Kidney capillary endothelial cell (primary cell): ENCODE data around the gene TNFRSF14.
A peak's percentile ranks its signal among the peaks of the same experiment; 100 is the strongest.

Source experiments
- DNase-seq: peaks from one replicate; pipeline ENCODE4 v3.0.0-alpha.2; 2018; ENCODE audit warnings: low spot score

The TNFRSF14 gene

DNA sequence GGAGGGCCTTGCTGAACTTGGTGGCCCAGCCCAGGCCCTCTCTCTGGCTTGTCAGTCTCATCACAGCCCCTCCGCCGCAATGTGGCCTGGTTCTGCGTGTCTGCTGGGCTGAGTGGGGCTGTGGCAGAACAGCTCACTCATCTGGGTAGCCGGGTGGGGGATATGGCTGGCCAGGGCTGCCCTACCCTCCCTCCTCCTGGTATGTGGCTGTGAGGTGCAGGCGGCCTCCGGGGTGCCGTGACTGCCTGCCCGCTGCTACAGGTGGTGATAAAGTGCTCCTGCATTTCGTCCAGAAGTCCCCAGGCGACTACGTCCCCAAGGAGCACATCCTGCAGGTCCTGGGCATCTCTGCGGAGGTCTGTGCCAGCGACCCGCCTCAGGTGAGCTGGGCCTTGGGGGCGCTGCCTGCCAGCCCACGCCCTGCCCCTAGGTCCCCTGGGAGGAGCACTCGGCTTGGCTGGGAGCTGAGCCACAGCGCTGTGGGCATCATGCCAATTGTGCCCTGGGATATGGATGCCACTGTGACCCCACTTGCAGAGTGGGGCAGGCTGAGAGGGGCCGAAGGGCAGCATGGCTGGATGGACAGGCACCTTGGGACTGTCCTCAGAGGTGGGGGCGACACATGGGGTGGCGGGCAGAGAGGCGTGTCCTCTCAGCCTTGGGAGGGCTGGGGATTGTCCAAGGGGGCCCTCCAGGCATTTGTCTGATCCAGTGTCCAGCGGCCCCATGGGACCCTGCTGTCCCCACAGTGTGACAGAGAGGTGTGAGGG lies 32.7 kb downstream of the TNFRSF14 start:
- DNase-seq = no peak

DNA sequence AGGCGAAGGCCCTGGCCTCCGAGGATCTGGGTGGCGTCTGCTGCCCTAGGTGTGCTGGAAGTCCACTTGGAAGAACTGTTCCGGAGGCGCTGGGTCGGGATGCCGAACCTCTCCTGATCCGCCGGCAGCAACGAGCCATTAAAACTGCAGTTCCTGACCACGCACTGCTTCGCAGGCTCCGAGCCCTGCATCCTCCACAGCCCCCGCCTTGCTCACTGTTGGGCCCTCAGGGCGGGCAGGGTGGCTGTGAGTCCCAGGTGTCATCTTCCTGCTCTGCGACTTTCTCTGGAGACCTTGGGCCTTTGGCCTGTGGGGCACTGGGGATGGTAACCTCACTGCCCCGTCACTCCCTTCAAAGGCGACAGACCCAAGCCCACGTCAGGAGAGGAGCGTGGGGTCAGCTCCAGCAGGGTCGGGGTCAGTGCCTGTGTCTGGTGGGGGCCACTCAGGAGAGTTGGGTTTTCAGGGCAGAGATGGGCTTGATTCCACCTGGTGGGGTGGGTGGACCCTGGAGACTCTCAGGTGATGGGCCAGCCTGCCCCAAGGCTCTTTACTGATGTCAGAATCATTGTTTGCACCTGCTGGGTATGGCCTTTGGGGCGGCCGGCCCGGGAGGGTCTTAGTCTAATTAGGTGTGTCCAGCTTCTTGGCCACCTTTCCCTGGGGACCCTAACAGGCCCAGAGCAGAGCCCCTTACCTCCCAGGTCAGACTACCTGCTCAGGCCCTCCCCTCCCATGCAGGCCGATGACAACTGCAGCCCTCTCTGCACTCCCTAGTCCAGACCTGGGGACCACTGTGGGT lies 33.5 kb downstream of the TNFRSF14 start:
- DNase-seq = no peak

DNA sequence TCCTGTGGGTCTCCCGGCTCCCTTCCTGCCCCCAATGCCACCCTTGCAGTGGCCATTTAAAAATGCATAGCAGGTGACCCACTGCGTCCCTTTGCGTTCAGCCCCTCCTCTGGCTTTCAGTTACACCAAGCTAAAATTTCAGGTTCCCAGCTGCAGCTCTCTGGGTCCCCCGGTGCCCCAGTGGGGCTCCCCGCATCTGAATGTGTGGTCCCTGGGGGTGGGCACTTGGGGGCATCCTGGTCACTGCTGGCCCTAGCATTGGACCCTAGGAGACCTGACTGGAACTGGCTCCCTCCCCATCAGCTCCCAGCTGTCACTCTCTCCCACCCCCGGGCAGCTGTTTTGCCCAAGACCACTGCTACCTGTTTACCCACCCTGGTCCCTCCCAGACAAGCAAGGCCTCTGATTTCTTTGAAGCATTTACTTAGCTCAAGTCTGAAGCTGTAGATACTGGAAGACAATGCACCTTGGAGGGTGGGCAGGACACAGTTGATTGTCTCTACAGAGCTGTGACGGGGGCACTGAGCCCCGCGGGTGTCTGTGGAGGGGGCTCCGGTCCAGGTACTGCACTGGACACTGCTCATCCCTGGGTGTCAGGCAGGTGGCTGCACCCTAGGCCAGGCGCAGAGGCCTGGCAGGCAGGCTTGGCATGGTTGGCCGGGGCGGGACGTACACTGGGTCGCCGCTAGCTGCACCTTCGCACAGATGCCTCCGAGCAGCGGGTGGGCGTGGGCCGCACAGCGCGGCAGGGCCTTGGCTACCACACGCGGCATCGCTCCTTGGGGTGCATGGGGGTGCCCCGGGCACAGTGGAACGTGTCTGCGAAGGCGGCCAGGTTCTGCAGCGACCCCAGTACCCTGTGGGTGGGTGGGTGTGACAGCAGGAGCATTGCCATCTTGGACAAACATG lies 34.3 kb downstream of the TNFRSF14 start:
- DNase-seq = no peak

DNA sequence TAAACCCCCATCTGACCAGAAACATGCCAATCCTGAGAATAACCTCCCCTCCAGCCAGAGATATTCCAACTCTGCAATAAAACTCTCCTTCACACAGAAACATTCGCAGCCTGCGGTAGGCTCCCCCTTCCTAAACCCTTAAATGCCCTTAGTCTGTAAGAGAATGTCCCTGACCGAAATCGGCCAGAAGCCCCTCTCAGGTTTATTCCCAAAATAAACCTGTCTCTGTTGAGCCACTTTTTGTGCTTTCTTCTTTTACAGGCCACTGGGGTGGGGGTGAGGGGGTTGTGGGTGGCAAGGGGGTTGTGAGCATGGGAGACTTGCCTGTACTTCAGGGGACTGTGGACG lies 35.0 kb downstream of the TNFRSF14 start:
- DNase-seq = no peak

DNA sequence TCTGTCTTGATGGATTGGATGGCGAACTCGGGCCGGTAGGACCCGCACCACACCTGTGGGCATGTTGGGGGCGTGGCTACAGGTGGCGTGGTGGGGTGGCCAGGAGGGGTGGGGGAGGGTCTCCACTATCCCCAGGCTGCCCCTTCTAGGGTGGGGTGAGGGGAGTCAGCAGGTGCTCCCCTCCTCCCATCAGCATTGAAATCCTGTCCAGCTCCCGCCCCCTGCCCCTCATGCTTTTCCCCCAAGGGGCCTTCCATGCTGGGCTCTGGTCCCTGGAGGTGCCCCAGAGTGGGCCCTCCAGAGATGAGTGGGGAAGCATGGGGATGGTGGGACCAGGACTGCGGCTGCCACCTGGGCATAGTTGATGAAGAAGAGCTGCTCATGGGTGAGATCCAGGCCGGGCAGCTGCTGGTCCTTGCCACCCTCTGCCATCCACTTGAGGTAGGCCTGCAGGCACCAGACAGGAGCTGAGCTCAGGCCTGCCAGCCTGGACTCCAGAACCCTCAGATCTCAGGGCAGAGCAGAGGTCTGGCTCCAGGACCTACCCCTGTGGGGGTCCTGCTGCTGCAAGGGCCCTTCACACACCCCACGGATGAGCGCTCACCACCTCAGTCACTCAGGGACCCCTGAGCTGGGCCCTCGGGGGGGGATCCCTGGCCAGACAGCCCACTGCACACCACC lies 35.5 kb downstream of the TNFRSF14 start:
- DNase-seq = no peak

DNA sequence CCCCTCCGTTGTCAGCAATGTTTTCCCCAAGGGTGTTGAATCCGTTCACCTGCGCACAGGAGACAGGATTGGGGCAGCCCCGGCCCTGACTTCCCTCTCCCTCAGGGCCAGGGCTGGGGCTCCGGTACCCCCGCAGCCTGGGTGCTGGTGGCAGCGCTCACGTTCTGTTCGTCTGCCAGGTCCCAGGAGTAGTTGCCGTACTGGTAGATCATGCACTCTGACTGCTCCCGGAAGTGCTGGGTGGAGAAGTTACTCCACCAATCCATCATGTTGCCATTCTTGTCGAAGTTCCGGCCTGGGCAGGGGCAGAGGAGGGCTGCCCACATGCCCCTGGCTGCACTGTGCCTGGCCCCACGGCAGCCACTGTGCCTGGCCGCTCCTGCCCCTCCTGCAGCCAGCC lies 36.5 kb downstream of the TNFRSF14 start:
- DNase-seq = no peak

DNA sequence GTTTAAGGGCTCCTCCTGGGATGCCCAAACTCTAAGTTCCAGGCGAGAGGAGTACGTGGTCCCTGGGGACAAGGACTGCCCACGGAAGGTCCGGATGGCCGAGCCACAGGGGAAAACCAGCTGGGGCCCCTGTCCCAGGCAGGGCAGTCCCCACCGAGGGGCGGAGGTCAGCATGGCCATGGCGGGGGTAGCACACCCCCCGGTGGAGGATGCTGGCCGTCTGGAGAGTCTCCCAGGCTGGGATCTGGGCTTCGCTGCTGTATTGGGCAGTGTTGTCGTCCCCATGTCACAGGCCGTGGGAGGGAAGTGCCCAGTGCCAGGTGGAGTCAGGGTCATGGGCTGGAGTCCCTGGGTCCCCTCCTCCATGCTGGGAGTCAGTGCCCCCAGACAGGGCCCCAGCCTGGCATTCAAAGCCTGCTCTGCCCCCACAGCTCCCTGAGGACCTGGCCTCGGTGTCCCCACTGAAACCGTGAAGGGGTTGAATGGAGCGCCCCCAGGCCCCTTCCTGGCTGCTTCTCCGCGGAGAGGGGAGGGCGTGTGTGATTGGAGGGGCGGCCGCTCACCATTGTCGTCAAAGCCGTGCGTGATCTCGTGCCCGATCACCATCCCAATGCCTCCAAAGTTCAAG lies 37.2 kb downstream of the TNFRSF14 start:
- no peak for DNase-seq

DNA sequence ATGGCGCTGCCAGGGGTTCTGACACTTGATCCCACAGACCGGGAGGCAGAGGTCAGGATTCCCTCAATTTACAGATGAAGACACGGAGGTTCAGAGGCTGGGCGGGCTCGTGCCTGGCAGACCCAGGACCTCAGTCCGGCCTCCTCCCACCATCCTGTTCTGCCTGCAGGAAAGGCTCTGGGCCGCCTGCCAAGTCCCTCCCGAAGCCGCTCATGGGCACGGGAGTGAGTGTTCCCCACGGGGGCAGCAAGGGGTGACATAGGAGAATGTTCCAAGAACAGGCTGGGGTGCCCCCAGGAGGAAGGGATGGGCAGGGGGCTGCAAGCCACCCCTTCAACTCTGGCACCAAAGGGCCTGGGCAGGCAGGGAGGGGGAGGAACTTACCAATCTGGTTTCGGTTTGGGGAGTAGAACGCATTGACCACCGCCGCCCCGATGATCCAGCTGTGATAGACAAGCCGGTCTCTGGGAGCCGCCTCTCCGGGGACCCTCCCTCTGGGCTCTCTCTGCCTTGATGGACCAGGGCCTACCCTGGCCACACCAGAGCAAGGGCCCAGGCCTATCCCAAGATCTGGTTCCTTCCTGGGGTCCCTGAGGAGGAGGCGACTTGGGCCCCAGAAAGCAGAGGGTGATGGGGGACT lies 38.0 kb downstream of the TNFRSF14 start:
- DNase-seq = peak; percentile 33

DNA sequence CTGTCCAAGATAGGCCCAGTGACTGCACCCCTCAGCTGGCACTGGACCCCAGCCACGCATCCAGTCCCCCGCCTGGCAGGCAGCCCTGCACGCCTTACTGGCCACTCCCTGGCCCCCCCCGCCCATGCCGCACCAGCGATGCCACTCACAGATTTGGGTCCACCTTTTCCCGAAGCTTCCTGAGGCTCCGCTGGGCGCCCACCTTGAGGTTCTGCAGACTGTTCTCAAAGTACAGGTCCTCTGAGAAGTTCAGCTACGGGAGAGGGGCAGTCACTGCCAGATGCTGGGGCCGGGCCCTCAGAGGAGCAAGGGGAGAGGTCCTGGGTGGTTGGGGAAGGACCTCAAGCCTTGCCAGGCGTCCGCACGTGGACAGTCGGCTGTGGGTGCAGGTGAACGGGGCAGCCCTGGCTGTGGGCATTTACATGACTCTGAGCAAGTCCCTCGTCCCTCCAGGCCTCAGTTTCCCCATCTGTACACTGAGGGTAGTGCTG lies 38.5 kb downstream of the TNFRSF14 start:
- DNase-seq = no peak

DNA sequence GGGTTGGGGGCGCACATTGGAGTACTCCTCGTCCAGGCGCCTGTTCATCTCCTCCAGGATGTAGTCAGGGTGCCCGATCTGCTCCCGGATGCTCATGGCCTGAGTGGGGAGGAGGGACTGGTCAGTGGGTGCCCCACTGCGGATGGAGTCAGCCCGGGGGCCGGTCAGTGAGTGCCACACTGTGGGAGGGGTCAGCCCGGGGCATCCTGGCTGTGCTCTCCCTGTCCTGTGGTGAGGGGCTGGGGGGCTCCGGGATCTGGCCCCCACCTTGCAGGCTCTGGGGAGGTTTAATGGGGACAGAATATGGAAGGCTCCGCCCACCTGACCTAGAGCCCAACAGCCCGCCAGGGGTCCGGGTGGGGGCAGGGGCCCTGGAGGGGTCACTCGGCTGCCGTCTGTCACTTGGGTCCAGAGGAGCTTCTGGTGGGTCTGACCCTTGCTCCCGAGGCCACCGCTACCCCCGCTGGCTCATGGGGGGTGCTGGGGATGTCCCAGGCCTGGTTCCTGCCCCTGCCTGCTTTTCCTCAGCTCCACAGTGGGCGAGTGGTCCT lies 39.2 kb downstream of the TNFRSF14 start:
- DNase-seq = no peak

DNA sequence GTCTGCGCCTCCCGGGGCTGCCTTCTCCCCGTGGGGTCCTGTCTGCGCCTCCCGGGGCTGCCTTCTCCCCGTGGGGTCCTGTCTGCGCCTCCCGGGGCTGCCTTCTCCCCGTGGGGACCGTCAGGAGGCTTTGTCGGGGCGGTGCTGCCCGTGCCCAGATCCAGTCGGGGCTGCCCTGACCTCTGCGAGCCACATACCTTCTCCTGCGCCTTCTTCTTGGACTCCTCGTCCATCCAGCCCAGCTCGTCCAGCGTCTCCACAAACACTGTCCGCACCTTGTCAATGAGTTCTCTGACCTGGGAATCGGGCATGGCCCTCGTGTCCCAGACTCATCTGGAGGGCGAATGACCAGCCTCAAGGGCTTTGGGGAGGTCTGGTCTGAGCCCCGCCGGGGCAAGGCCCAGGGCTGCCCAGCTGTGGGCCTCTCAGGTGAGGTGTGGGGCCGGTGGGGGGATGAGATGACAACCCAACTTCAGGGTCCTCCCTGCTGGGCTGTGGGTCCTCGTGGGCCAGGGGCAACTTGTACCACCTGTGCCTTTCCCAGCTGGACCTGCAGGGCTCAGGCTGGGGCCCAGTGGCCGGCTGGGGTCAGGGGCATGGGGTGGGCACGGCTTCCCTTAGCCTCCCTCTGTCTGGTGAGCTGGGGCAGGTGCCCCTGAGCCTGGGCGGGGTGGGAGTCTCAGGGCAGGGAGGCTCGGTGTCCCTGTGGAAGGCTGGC lies 39.8 kb downstream of the TNFRSF14 start:
- DNase-seq = no peak

DNA sequence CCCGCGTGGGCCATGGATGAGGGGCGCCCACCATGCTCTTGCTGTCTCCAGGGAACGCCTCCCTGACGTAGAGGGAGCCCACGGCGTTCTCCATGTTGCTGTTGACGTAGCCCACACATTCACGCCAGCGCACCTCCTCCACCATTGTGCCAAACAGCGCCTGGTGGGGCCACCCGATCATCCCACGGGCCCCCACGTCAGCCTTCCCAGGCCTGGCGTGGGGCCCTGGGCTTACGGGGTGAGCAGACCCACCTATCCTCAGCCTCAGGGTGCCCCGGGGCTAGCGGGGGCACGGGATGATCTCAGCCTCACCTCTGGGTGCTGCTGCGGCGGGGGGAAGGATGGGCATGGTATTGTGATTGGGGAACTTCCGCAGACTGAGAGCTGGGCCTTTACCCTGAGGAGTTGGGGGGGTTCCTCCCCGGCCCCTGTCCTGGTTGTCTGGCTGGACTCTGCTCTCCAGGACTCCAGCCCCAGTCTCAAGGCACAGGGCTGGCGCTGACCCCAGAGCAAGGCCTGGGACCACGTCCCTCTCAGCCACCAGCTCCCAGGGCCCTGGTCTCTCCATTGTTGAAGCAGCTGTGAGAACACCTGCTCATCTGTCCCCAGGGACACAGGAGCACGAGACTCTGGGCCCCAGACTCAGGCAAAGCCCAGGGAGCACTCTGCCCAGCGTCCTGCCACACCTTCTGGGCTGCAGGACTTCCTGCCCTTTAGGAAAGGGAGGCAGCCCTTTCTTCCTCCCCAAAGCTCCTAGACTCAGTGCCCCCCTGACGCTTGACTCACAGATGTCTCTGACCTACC lies 40.6 kb downstream of the TNFRSF14 start:
- DNase-seq = no peak

DNA sequence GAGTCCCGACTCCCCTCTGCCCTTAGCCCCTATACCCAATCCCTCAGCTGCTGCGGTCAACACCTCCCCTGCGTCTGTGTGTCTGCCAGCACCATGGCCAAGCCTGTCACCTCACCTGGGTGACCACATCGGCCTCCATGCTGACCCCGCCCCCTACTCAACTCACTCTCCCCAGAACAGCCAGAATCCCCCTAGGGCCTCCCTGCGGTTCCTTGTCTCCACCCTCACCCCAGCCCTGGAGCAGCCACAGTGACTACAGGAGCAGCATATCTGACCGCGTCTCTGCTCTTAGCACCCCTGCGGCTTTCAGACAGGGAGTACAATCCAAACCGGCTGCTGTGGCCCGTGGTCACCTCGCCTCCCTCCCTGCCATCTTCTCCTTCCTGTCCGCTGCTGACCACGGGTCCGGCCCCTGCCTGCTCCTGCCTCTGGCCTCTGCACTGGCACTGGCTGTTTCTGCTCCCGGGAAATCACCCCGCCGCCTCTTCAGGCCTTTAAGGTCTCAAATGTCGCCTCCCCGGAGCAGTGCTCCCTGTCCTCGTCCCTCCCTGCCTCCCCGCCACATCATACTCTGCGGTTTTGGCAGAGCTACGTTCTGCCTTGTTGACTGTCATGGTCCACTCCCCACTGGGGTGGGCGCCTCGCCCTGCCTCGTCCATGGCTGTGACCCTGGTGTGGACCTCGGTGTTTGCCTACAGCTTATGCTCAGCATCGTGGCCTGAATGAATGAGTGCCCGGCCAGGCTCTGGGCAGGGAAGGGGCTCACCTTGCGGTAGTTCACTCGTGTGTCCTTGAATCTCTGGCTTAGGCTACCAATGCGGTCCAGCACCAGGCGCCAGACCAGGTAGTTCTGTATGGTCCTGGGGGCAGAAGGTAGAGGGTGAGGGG lies 41.5 kb downstream of the TNFRSF14 start:
- DNase-seq = no peak

DNA sequence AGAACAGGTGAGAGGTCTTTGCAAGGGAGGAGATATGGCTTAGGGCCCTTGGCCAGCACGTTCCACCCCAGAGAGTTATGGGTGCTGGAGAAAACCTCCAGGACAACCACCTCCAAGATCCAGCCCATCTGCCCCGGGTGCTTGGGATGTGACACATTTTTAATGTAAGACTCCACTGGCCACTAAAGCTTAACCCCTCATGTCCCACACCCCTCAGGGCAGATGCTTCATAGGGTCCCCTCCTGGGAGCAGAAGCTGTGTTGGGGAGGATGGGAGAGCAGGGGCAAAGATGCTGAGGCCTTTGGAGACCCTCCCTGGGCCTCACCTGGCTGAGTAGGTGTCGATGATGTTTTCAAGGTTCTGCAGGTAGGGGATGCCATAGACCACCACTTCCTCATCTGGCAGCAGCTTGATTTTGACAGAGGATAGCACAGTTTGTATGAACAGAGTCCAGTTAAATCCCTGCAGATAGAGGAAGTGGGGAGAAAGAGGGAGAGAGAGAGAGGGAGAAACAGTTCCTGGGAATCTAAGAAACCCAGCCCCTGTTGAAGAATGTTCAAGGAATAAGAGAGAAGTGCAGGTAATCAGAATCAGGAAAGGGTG lies 42.3 kb downstream of the TNFRSF14 start:
- no peak for DNase-seq

DNA sequence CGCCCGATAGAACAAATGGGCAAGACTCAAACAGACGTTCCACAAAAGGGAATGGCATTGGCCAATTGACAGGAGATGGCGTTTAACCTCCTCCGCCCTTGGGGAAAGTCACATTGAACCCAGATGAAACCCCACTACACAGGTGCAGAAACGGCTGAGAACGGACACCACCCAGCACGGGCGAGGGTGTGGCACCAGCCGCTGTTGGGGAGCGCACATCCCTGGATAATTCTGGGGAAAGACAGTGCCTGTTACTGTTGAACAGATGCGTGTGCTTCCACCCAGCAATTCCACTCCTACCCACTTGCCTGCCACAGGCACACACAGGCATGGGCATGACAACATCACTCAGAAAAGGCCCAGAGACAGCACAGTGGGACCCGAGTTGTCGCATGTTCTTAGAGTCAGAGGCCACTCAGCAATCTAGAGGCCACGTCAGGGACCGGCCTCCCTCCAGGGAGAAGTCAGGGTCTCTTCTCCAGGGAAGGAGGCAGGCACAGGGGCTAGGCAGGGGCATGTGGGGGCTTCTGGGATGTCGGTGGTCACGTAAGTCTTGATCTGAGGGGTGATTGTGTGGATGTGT lies 45.6 kb downstream of the TNFRSF14 start:
- no peak for DNase-seq

DNA sequence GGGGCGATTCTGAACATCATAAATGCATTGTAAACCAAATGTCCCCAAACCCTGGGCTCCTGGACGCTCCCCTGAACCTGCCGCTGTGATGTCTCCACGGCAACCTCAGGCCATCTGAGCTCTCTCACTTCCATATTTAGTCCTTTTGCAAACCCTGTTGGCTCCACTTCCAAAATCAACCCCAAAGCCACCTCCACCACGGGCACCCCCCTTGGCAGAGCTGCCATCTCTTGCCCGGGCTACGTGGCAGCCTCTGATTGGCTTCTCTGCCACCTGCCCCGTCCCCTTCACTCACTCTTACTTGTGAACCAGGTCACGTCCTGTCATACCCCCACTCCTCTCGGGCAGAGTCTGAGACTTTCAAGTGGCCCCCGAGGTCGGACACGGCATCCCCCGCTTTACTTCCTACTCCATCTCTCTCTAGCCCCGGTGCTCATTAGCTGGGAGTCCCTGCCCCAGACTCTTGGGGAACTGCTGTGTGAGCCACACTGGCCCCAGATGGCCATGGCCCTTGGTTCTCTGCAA lies 46.2 kb downstream of the TNFRSF14 start:
- no peak for DNase-seq
